ENCODE data around the gene AGA.

The AGA gene

GRCh38 chr4:177381762-177382310 lies 60.4 kb downstream of the AGA start:
- no peak for TF ChIP-seq ZNF202 (tag by site-specific recombination; IDR thresholded peaks at IDR 0.05; ENCODE audit: borderline replicate concordance)
- no peak for TF ChIP-seq ZNF423 (tag by site-specific recombination; IDR thresholded peaks at IDR 0.05)
- no peak for TF ChIP-seq ZNF596 (tag by site-specific recombination; IDR thresholded peaks at IDR 0.05)
- TF ChIP-seq, protein P1, sequence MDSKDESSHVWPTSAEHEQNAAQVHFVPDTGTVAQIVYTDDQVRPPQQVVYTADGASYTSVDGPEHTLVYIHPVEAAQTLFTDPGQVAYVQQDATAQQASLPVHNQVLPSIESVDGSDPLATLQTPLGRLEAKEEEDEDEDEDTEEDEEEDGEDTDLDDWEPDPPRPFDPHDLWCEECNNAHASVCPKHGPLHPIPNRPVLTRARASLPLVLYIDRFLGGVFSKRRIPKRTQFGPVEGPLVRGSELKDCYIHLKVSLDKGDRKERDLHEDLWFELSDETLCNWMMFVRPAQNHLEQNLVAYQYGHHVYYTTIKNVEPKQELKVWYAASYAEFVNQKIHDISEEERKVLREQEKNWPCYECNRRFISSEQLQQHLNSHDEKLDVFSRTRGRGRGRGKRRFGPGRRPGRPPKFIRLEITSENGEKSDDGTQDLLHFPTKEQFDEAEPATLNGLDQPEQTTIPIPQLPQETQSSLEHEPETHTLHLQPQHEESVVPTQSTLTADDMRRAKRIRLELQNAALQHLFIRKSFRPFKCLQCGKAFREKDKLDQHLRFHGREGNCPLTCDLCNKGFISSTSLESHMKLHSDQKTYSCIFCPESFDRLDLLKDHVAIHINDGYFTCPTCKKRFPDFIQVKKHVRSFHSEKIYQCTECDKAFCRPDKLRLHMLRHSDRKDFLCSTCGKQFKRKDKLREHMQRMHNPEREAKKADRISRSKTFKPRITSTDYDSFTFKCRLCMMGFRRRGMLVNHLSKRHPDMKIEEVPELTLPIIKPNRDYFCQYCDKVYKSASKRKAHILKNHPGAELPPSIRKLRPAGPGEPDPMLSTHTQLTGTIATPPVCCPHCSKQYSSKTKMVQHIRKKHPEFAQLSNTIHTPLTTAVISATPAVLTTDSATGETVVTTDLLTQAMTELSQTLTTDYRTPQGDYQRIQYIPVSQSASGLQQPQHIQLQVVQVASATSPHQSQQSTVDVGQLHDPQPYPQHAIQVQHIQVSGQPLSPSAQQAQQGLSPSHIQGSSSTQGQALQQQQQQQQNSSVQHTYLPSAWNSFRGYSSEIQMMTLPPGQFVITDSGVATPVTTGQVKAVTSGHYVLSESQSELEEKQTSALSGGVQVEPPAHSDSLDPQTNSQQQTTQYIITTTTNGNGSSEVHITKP (tag by site-specific recombination; IDR thresholded peaks at IDR 0.05): no peak
- no peak for TF ChIP-seq HOXD13 (CRISPR knock-in tag; IDR thresholded peaks at IDR 0.05; ENCODE audit: borderline replicate concordance)
- no peak for TF ChIP-seq ZNF529 (tag by site-specific recombination; IDR thresholded peaks at IDR 0.05; ENCODE audit: insufficient replicate concordance)
- no peak for TF ChIP-seq ZNF624 (tag by site-specific recombination; IDR thresholded peaks at IDR 0.05)
- no peak for TF ChIP-seq PRDM2 (tag by site-specific recombination; IDR thresholded peaks at IDR 0.05; ENCODE audit: borderline replicate concordance)
- TF ChIP-seq ZNF701 (tag by site-specific recombination; IDR thresholded peaks at IDR 0.05): no peak
- TF ChIP-seq ZNF830 (tag by site-specific recombination; IDR thresholded peaks at IDR 0.05; ENCODE audit: low read depth): no peak
- TF ChIP-seq ZNF132 (tag by site-specific recombination; IDR thresholded peaks at IDR 0.05; ENCODE audit: borderline replicate concordance): no peak
- no peak for TF ChIP-seq ZNF416 (tag by site-specific recombination; IDR thresholded peaks at IDR 0.05)
- TF ChIP-seq ZNF335 (tag by site-specific recombination; conservative IDR thresholded peaks at IDR 0.05): no peak
- TF ChIP-seq FEZF1 (tag by site-specific recombination; IDR thresholded peaks at IDR 0.05): no peak
- TF ChIP-seq ZNF2 (tag by site-specific recombination; IDR thresholded peaks at IDR 0.05): no peak
- CTCF ChIA-PET: interaction anchor here (0.6 kb wide), 1 partner anchor 125 kb away, joined by 3 read pairs; no protein-coding TSS in a partner anchor
- POLR2A ChIA-PET: no interaction called here

More at GRCh38 chr4:177381762-177382310, 60.4 kb downstream of the AGA start:
- no peak overlapping the region for H3K27ac ChIP-seq (ENCODE audit: extremely low read depth, low read depth, low read length)
- H3K36me3 ChIP-seq (ENCODE audit: control insufficient read depth in 2 of 2, insufficient read depth in 1 of 2, low read length in 2 of 2): no peaks in the 10 kb centered on the region
- H3K4me3 ChIP-seq (ENCODE audit: low read depth, low read length): no peak overlapping the region
- no peaks in the 10 kb centered on the region for H3K4me1 ChIP-seq (ENCODE audit: control insufficient read depth, insufficient read depth, low read length)
- H3K9me3 ChIP-seq (ENCODE audit: control insufficient read depth, insufficient read depth, low read depth, low read length): no peaks in the 10 kb centered on the region

Data from HEK293 (cell line).